Measurements from ENCODE around the gene MATN1.

DNA sequence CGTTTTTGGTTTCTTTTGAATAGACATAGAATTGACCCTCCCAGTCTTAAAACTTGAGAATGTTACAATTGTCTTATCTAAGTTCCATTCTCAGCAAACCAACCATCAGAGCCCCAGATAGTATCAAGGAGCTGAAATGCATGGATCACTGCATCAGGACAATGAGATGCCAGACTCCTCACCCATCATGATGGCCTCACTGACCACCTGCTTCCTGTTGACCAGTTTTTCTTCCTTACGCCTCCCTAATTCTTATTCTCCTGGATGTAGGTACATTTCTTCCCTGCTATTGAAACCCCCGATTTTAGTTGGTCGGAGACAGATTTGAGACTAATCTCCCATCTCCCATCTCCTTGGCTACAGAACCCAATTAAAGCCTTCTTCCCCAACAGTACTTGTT, 17.7 kb downstream of the MATN1 start:
- no peak for TF ChIP-seq JUN (IDR thresholded peaks at IDR 0.05)
- TF ChIP-seq CTCF (IDR thresholded peaks at IDR 0.05), result no peak
- TF ChIP-seq SMC3 (IDR thresholded peaks at IDR 0.05), result no peak
- TF ChIP-seq, protein P1, sequence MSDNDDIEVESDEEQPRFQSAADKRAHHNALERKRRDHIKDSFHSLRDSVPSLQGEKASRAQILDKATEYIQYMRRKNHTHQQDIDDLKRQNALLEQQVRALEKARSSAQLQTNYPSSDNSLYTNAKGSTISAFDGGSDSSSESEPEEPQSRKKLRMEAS (IDR thresholded peaks at IDR 0.05), result no peak
